ENCODE results near the gene ZNF772.
A peak's percentile ranks its signal among the peaks of the same experiment; 100 is the strongest.

ZNF772 gene

DNA sequence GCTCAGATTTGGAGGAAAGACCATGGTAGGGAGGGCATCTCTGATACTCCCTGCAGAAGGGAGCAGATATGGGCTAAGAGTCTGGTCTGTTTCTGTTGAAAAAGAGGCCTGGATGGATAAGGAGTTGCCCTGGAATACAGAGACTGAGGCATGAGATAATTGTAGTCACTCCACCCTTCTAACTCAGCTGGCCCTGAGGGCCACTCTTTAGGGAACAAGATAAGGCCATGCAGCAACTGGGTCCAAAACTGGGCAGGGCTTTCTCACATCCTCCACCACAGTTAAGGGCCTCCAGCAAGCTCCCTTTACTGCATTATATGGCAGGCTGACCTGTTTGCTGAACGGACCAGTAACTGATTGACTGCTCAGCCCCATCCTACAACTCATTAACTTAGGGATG, 40.9 kb downstream of the ZNF772 start:
- TF ChIP-seq FOXP2 (optimal IDR thresholded peaks at IDR 0.05; ENCODE audit: borderline replicate concordance, extremely low read depth, extremely low read length, insufficient read depth) (no peak), SIN3A (IDR thresholded peaks at IDR 0.05; ENCODE audit: borderline replicate concordance, insufficient read depth, low read length) (no peak), TAF1 (IDR thresholded peaks at IDR 0.05; ENCODE audit: borderline replicate concordance, insufficient read depth, low read length) (no peak), POLR2AphosphoS5 (IDR thresholded peaks at IDR 0.05; ENCODE audit: low read depth, low read length) (no peak)
- TF ChIP-seq, protein P1, sequence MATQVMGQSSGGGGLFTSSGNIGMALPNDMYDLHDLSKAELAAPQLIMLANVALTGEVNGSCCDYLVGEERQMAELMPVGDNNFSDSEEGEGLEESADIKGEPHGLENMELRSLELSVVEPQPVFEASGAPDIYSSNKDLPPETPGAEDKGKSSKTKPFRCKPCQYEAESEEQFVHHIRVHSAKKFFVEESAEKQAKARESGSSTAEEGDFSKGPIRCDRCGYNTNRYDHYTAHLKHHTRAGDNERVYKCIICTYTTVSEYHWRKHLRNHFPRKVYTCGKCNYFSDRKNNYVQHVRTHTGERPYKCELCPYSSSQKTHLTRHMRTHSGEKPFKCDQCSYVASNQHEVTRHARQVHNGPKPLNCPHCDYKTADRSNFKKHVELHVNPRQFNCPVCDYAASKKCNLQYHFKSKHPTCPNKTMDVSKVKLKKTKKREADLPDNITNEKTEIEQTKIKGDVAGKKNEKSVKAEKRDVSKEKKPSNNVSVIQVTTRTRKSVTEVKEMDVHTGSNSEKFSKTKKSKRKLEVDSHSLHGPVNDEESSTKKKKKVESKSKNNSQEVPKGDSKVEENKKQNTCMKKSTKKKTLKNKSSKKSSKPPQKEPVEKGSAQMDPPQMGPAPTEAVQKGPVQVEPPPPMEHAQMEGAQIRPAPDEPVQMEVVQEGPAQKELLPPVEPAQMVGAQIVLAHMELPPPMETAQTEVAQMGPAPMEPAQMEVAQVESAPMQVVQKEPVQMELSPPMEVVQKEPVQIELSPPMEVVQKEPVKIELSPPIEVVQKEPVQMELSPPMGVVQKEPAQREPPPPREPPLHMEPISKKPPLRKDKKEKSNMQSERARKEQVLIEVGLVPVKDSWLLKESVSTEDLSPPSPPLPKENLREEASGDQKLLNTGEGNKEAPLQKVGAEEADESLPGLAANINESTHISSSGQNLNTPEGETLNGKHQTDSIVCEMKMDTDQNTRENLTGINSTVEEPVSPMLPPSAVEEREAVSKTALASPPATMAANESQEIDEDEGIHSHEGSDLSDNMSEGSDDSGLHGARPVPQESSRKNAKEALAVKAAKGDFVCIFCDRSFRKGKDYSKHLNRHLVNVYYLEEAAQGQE (IDR thresholded peaks at IDR 0.05; ENCODE audit: insufficient read depth in 1 of 2, low read depth in 2 of 2, low read length in 2 of 2): no peak

GRCh38 chr19:57435062-57435978, 42.0 kb downstream of the ZNF772 start, which contains the start of gene ZNF749:
Gene ZNF749, plus strand, starts transcription at chr19:57435325. Its CDS starts 254 bp downstream, at chr19:57435579.
- TF ChIP-seq, protein P1 (IDR thresholded peaks at IDR 0.05; ENCODE audit: insufficient read depth in 1 of 2, low read depth in 2 of 2, low read length in 2 of 2): no peak
- TF ChIP-seq SIN3A (IDR thresholded peaks at IDR 0.05; ENCODE audit: borderline replicate concordance, insufficient read depth, low read length) (peak; percentile 11; the same call in 1 of the 2 replicates), TAF1 (IDR thresholded peaks at IDR 0.05; ENCODE audit: borderline replicate concordance, insufficient read depth, low read length) (peak; percentile 55; the same call in 1 of the 2 replicates), FOXP2 (optimal IDR thresholded peaks at IDR 0.05; ENCODE audit: borderline replicate concordance, extremely low read depth, extremely low read length, insufficient read depth) (no peak), POLR2AphosphoS5 (IDR thresholded peaks at IDR 0.05; ENCODE audit: low read depth, low read length) (peak; percentile 55; the same call in 1 of the 2 replicates)

GRCh38 chr19:57434386-57435061, 42.8 kb downstream of the ZNF772 start:
- TF ChIP-seq, protein P1 (IDR thresholded peaks at IDR 0.05; ENCODE audit: insufficient read depth in 1 of 2, low read depth in 2 of 2, low read length in 2 of 2): no peak
- TF ChIP-seq SIN3A (IDR thresholded peaks at IDR 0.05; ENCODE audit: borderline replicate concordance, insufficient read depth, low read length) (no peak), FOXP2 (optimal IDR thresholded peaks at IDR 0.05; ENCODE audit: borderline replicate concordance, extremely low read depth, extremely low read length, insufficient read depth) (no peak), POLR2AphosphoS5 (IDR thresholded peaks at IDR 0.05; ENCODE audit: low read depth, low read length) (no peak), TAF1 (IDR thresholded peaks at IDR 0.05; ENCODE audit: borderline replicate concordance, insufficient read depth, low read length) (no peak)

GRCh38 chr19:57421037-57421436, 56.3 kb downstream of the ZNF772 start:
- TF ChIP-seq POLR2AphosphoS5 (IDR thresholded peaks at IDR 0.05; ENCODE audit: low read depth, low read length) (no peak), TAF1 (IDR thresholded peaks at IDR 0.05; ENCODE audit: borderline replicate concordance, insufficient read depth, low read length) (no peak), SIN3A (IDR thresholded peaks at IDR 0.05; ENCODE audit: borderline replicate concordance, insufficient read depth, low read length) (no peak), FOXP2 (optimal IDR thresholded peaks at IDR 0.05; ENCODE audit: borderline replicate concordance, extremely low read depth, extremely low read length, insufficient read depth) (no peak)
- TF ChIP-seq, protein P1 (IDR thresholded peaks at IDR 0.05; ENCODE audit: insufficient read depth in 1 of 2, low read depth in 2 of 2, low read length in 2 of 2): no peak

Measured in PFSK-1 (cell line).